GM12891 (cell line): ENCODE measurements around the gene RPS16.

Source experiments
- DNase-seq: peaks from one replicate; pipeline ENCODE4 v3.0.0; 2011; ENCODE audit warnings: low spot score; ENCODE audit not compliant: insufficient read length
- FAIRE-seq: peaks from 2 replicates; lab custom pipeline; 2011; peaks lifted over from hg19 to GRCh38; lab: Jason Lieb, UNC
- PAX5 ChIP-seq: IDR thresholded peaks from 2 replicates; pipeline ENCODE4 v1.6.1; 2011; ENCODE audit warnings: low read length, moderate library complexity, mild to moderate bottlenecking; ENCODE audit not compliant: insufficient read depth, severe bottlenecking
- POLR2A ChIP-seq: IDR thresholded peaks from 2 replicates; pipeline ENCODE4 v1.6.1; 2011; ENCODE audit warnings: low read depth, low read length, control low read depth
- POLR2AphosphoS5 ChIP-seq: IDR thresholded peaks from 2 replicates; pipeline ENCODE4 v1.6.1; 2011; ENCODE audit warnings: low read depth, low read length, control low read depth
- POU2F2 ChIP-seq: IDR thresholded peaks from 2 replicates; pipeline ENCODE4 v1.6.1; 2011; ENCODE audit warnings: low read depth, mild to moderate bottlenecking, control low read depth, low read length, moderate library complexity
- SPI1 ChIP-seq: IDR thresholded peaks from 2 replicates; pipeline ENCODE4 v1.6.1; 2011; ENCODE audit warnings: low read depth, low read length, control low read depth
- TAF1 ChIP-seq: IDR thresholded peaks from 2 replicates; pipeline ENCODE4 v1.6.1; 2011; ENCODE audit warnings: low read depth, low read length, control low read depth

RPS16 gene

DNA sequence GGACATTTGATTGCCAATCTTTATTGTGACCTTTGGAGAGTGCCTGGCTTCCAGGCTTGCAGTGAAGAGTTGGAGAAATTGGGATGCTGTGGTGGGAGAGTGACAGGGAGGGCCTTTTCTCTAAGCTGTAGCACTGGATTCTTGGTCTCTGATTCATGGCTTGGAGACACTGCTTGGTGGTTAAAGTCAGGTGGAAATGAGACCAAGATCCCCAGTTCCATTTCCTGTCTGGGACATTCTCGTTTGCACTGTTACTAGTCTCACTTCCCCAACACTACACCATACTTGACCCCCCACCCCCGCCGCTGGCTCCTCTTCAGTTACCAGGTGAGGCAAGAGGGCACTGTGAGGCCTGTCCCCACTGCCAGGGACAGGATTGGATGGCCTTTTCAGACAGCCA lies 12.5 kb upstream of the RPS16 start:
- DNase-seq (no peak), FAIRE-seq (peak; percentile 81)
- TF ChIP-seq POU2F2 (no peak), SPI1 (peak; percentile 96), TAF1 (no peak), POLR2A (no peak), POLR2AphosphoS5 (no peak)

DNA sequence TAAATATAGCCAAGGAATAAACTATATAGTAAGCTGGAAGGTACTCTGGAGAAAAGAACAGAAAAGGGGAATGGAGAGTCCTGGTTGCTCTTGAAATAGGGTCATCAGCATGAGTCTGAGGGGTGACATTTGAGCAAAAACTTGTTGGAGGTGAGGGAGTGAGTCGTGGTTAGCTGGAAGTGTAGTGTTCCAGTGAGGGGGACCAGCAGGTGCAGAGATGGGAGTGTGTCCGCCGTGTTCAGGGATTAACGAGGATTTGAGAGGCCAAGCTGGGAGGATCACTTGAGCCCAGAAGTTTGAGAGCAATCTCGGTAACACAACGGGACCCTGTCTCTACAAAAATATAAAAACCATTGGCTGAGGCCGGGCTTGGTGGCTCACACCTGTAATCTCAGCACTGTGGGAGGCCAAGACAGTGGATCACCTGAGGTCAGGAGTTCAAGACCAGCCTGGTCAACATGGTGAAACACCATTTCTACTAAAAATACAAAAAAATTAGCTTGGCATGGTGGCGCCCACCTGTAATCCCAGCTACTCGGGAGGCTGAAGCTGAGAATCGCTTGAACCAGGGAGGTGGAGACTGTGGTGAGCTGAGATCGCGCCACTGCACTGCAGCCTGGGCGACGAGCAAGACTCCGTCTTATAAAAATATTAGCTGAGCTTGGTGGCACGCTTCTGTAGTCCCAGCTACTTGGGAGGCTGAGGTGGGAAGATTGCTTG lies 10.8 kb upstream of the RPS16 start:
- TF ChIP-seq SPI1 (no peak), POU2F2 (no peak), POLR2AphosphoS5 (no peak), POLR2A (no peak; the same call in 1 of the 2 replicates), PAX5 (no peak), TAF1 (no peak)
- FAIRE-seq: peak; percentile 13
- DNase-seq: no peak

DNA sequence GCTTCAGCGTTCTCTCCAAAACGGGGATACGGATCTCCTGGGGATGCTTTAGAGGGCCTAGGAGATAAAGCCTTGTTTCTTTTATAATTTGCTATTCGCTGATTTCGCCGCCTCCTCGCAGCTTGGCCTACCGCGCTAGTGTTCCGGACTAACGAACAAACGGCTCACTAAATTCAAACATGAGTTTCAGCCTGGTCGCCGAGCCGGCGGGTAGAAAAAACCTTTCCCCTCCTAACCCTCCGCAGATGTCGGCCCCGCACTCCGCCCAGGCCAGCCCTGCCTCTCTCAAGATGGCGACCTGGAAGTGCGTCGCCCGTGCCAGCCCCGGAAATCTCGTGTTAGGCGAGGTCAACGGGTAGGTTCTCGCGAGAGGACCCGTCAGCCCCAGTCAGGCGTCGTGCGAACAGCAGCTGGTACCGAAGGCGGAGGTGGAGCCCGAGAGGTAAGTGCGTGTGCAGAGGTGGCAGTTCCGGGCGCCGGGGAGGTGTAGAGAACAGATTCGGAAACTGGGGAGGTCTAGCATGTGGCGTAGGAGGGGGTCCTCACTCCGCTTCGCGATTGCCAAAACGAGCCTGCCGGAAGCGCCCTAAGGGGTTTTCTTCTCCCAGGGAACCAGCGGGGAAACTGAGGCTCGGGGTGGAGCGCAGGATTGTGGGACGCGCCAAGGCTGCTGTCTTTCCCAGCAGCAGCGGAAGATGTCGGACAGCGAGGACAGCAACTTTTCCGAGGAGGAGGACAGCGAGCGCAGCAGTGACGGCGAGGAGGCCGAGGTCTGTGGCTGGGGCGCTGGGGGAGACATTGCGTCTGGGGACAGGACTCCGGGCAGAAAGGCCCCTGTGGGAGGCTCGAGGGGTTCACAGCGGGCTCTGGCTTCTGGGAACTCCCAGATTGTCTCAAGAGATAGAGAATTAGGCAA lies 9.7 kb upstream of the RPS16 start, which contains the start of gene SUPT5H:
Gene SUPT5H (plus strand): TSS at position 387 of the 916 bp plus-strand sequence. CDS start 309 bp downstream, at position 696.
- TF ChIP-seq PAX5 (no peak), POLR2A (peak; percentile 94), POLR2AphosphoS5 (peak; percentile 93), TAF1 (peak; percentile 78; the same call in 1 of the 2 replicates), SPI1 (0 out of 2 replicates have a peak, but pooled peaks have one; percentile 31), POU2F2 (peak; percentile 62; the same call in 1 of the 2 replicates)

DNA sequence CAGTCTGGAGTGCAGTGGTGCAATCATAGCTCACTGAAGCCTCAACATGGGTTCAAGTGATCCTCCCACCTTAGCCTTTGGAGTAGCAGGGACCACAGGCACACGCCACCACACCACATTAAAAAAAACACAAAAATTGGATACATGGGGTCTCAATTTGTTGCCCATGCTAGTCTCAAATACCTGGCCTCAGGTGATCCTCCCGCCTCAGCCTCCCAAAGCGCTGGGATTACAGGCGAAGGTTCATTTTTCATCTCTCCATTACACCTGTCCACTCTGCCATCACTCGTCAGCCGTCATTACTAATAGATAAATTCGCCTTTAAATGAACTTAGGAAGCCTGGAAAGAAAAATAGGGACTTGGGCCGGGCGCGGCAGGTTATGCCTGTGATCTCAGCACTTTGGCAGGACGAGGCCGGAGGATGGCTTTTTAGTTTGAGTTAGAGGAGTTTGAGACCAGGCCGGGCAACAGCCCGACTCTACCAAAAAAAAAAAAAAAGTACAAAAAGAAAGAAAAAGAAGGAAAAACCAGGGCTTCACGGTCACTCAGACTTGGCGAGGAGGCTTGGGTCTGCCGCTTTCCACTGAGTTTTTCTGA lies 8.9 kb upstream of the RPS16 start:
- TF ChIP-seq PAX5 (no peak), POLR2AphosphoS5 (no peak), TAF1 (no peak), SPI1 (no peak), POLR2A (no peak), POU2F2 (no peak)
- no peak for FAIRE-seq
- DNase-seq: no peak

More for the DNA sequence above, 9.7 kb upstream of the RPS16 start, which contains the start of gene SUPT5H:
- DNase-seq: peak; percentile 95
- peak; percentile 97 for FAIRE-seq

DNA sequence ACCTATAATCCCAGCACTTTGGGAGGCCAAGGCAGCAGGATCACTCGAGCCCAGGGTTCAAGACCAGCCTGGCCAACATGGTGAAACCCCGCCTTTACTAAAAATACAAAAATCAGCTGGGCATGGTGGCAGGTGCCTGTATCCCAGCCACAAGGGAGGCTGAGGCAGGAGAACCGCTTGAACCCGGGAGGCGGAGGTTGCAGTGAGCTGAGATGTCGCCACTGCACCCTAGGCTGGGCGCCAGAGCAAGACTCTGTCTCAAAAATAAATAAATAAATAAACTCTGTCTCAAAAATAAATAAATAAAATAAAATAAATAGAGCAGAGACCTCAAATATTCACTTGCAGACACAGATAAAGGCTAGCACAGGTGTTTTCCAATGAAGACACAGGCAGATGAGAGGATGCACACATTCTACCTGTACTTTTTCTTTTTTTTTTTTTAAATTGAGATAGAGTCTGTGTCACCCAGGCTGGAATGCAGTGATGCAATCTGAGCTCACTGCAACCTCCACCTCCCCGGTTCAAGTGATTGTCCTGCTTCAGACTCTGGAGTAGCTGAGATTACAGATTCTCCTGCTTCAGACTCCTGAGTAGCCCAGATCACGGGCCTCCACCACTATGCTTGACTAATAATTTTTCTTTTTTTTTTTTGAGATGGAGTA lies 2.7 kb upstream of the RPS16 start:
- TF ChIP-seq POLR2AphosphoS5 (no peak), POLR2A (no peak), SPI1 (no peak), TAF1 (no peak), PAX5 (no peak), POU2F2 (no peak)
- DNase-seq (no peak), FAIRE-seq (no peak)

DNA sequence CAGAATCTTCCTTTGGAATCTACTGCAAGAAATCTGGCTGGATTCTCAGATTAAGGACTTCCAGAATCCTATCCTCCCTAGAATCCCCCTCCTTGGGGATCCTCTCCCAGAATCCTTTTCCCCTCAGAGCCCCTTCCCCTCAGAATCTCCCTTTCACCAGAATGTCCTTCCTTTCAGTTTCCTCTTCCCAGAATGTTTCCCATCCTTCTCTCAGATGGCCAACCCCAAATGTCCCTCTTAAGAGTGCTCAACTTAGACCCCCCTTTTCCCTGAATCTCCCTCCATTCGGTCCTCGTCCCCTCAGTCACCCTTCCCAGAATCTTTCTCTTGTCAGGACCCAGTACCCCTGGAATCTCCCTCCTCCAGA lies 584 bp upstream of the RPS16 start:
- no peak for DNase-seq
- no peak for FAIRE-seq
- no peak for TF ChIP-seq TAF1
- TF ChIP-seq POU2F2: no peak
- no peak for TF ChIP-seq PAX5
- no peak for TF ChIP-seq SPI1
- TF ChIP-seq POLR2A: no peak
- no peak for TF ChIP-seq POLR2AphosphoS5

DNA sequence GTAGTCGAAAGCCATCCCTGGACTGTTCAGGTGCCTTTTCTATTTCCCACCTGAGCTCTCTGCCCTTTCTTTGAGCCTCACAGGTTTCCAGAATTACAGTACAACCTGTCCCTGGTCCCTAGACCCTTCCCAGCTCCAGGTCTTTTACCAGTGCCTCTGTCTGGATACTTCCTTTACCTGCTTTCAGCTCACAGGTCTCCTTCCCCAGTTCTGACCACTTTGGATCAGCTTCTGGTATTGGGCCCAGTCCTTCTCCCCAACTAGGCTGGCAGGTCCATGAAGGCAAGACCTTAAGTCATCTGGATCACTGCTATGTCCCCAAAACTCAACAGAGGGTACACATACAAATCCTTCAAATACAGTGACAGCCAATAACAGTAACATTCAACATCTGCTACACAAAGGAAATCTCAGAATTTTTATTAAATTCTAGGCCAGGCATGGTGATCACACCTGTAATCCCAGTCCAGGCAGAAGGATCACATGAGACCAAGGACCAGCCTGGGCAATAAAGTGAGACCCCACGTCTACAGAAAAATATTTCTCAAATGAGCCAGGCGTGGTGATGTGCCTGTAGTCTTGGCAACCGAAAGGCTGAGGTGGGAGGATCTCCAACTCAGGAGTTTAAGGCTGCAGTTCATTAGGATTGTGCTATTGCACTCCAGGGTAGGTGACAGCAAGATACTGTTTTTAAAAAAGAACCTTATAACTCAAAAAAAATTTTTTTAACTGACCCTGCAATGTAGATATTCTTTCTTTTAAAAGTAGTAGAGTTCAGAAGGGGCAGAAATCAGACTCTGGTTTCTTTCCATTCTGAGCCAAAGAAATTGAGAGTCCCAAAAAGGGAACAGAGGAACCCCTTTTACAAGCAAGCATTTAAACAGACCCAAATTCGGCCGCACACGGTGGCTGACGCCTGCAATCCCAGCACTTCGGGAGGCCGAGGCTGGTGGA lies 1.3 kb downstream of the RPS16 start:
- DNase-seq: no peak
- TF ChIP-seq POLR2AphosphoS5 (0 out of 2 replicates have a peak, but pooled peaks have one; percentile 11), PAX5 (no peak)
- no peak for FAIRE-seq

DNA sequence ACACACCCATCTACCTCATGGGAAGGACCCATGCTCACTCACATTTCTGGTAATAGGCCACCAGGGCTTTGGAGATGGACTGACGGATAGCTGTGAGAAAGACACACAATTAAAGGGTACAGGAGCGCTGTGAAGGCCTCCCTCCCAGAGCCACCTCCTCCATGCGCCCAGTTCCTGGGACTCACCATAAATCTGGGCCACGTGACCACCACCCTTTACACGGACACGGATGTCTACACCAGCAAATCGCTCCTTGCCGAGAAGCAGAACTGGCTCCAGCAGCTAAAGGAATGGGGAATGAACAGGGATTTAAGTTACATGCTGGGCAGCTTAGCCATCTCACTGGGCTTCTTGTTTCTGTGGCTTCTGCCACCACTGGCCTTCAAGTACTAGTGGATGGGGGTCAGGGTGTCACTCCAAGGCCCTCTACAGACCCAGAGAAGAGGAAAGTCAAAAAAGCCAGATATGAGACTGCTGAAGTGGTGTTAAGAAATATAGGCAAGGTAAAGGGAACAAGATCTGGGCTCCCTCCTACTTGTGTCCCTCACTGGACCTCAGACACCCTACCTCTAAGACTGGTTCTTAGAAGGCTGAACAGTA lies 2.2 kb downstream of the RPS16 start:
- FAIRE-seq: no peak
- TF ChIP-seq POLR2AphosphoS5: peak; percentile 22
- TF ChIP-seq POU2F2: no peak
- TF ChIP-seq PAX5: no peak
- DNase-seq: no peak
